Activated CD8-positive, alpha-beta memory T cell treated with anti-CD3 and anti-CD28 coated beads for 36 hours (primary cell): Measurements from ENCODE around the gene RNF38. TPM values are rescaled to one million over a fixed set of nuclear protein-coding genes. Genes with fewer than 3 reads are reported as not detected.

ENCODE experiments used
- total RNA-seq, 2 experiments: library from RNA; stranded (reverse); gene quantifications; one replicate each; pipeline ENCODE4 v1.2.3, GENCODE V29; 2021

RNF38 gene
- total RNA-seq, 2 experiments from 2014 or later: 38.0 to 40.4 TPM

Other genes with a start within 250 kb of the RNF38 start
- not detected for gene CCIN, start 230.9 kb downstream of the RNF38 start, total RNA-seq
- 100 to 1,000 TPM; 181 TPM for gene CLTA, start 209.3 kb downstream of the RNF38 start, total RNA-seq
- gene GNE, start 141.8 kb downstream of the RNF38 start, total RNA-seq: 10 to 100 TPM; 14.4 to 15.5 TPM
- 10 to 100 TPM; 57.7 to 59.2 TPM for gene MELK, start 172.6 kb upstream of the RNF38 start, total RNA-seq